Measurements from ENCODE around the gene PPIL1. TPM values are rescaled to one million over a fixed set of nuclear protein-coding genes. Genes with fewer than 3 reads are reported as not detected.

The PPIL1 gene
- total and polyA plus RNA-seq, 2 of the 8 experiments (the other 6 are each of a cell fraction or from before 2014, with no cell fraction given) = 83.7 to 86.5 TPM

DNA sequence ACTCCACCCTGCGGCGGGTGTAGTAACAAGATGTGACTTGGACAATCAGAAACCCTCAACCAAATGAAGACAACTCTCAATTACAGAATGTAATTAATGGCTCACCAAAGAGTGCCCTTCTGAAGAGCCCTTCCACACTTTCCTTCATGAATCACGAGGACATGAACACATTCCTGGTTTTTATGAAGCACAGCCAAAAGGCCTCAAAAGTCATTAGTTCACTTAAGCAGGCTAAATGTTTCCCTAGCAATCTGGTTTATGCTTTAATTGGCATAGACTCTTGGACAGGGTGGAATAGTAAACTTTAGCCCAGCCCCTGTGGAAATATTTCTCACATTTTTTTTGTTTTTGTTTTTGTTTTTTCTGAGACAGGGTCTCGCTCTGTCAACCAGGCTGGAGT is 55.8 kb downstream of the PPIL1 start:
- 95% methylated on average over 4 of the region's 4 CpGs; no CpG with 5 or more reads in 1 of the 2 experiments for WGBS, 2 experiments (ENCODE audit: extremely low coverage in 1 of 2, insufficient coverage in 1 of 2, insufficient read length in 1 of 2, insufficient replicate concordance in 2 of 2, low coverage in 1 of 2, low lambda C conversion rate in 2 of 2, missing lambda C conversion rate in 1 of 2)
- Histone ChIP-seq H4K20me1 (replicated peaks in 1 of 2; ENCODE audit: control insufficient read depth in 1 of 2, insufficient read depth in 2 of 2, low read length in 2 of 2) (no peaks in the 10 kb centered on the region), H3K23me2 (ENCODE audit: low read depth, low read length) (no peaks in the 10 kb centered on the region), H3K4me3 (ENCODE audit: extremely low read depth in 1 of 4, insufficient read depth in 2 of 4, low read depth in 3 of 4, low read length in 4 of 4) (no peak overlapping the region), H3K56ac (replicated peaks; ENCODE audit: insufficient read length, low read depth, low read length) (no peak overlapping the region), H3K18ac (ENCODE audit: extremely low read depth, low read length) (no peak overlapping the region), H3K27ac (ENCODE audit: low read depth, low read length) (no peak overlapping the region), H2BK120ac (replicated peaks; ENCODE audit: low read depth, low read length) (no peak overlapping the region), H3K4ac (replicated peaks; ENCODE audit: insufficient read length, low read depth, low read length) (no peak overlapping the region), H2AFZ (ENCODE audit: low read length) (no peak overlapping the region), H2BK20ac (ENCODE audit: low read length) (no peak overlapping the region), H2BK5ac (ENCODE audit: low read depth, low read length) (no peak overlapping the region), H4K91ac (replicated peaks; ENCODE audit: insufficient read length, low read length) (no peak overlapping the region), H2BK15ac (ENCODE audit: low read length) (no peak overlapping the region), H3K4me2 (ENCODE audit: insufficient read depth in 1 of 2, low read depth in 2 of 2, low read length in 2 of 2) (no peak overlapping the region), H3K23ac (ENCODE audit: insufficient read length) (no peak overlapping the region), H3K36me3 (ENCODE audit: control insufficient read depth in 2 of 4, insufficient read depth in 4 of 4, low read length in 3 of 4) (no peaks in the 10 kb centered on the region), H3K27me3 (replicated peaks in 1 of 4; ENCODE audit: control insufficient read depth in 3 of 4, extremely low read depth in 1 of 4, insufficient read depth in 3 of 4, low read length in 3 of 4) (no peaks in the 10 kb centered on the region; a peak in 1 of 7 replicates), H3K4me1 (replicated peaks in 1 of 4; ENCODE audit: control insufficient read depth in 3 of 4, insufficient read depth in 4 of 4, low read length in 3 of 4) (peaks cover 0 to 9% (median 2%) of the 10 kb centered on the region in 4 experiments; a peak in 4 of 7 replicates), H3K79me2 (ENCODE audit: control insufficient read depth in 1 of 2, insufficient read depth in 2 of 2, low read length in 2 of 2) (no peaks in the 10 kb centered on the region), H4K5ac (ENCODE audit: insufficient read length, low read depth, low read length) (no peak overlapping the region), H3K9me3 (ENCODE audit: insufficient read depth in 2 of 2, low read depth in 1 of 2, low read length in 1 of 2) (no peaks in the 10 kb centered on the region), H4K8ac (ENCODE audit: extremely low read depth, insufficient read depth, low read length) (no peak overlapping the region), H2BK12ac (ENCODE audit: low read depth, low read length) (no peak overlapping the region), H2AK5ac (ENCODE audit: low read depth, low read length) (no peak overlapping the region), H3K9ac (replicated peaks in 1 of 4; ENCODE audit: extremely low read depth in 1 of 4, low read depth in 3 of 4, low read length in 3 of 4) (no peak overlapping the region), H3K79me1 (ENCODE audit: low read depth, low read length) (no peaks in the 10 kb centered on the region), H3K14ac (ENCODE audit: insufficient read length) (no peak overlapping the region)
- CTCF ChIA-PET (ENCODE audit: partially characterized antibody) = interaction anchor here (1.4 kb wide), 1 partner anchor 199 kb away, joined by 3 read pairs; no protein-coding TSS in a partner anchor
- FAIRE-seq (no peak), DNase-seq (ENCODE audit: low read depth in 1 of 2, low spot score in 2 of 2) (no peak)
- POLR2A ChIA-PET (ENCODE audit: partially characterized antibody) = no interaction called here
- TF ChIP-seq HDAC2 (IDR thresholded peaks at IDR 0.05; ENCODE audit: borderline replicate concordance in 1 of 2, low read depth in 2 of 2, low read length in 2 of 2) (no peak), CTBP2 (IDR thresholded peaks at IDR 0.05; ENCODE audit: borderline replicate concordance, insufficient read depth, insufficient read length, low read length) (no peak), SP2 (IDR thresholded peaks at IDR 0.05; ENCODE audit: low read length) (no peak), CHD2 (IDR thresholded peaks at IDR 0.05; ENCODE audit: low read length) (no peak), RFX5 (IDR thresholded peaks at IDR 0.05; ENCODE audit: borderline replicate concordance, low read depth, low read length) (no peak), SIN3A (conservative IDR thresholded peaks at IDR 0.05 in 1 of 2, IDR thresholded peaks at IDR 0.05 in 1 of 2; ENCODE audit: low read depth in 1 of 2, low read length in 2 of 2) (no peak), KDM5A (IDR thresholded peaks at IDR 0.05; ENCODE audit: low read length) (no peak), CEBPB (IDR thresholded peaks at IDR 0.05; ENCODE audit: low read depth, low read length) (no peak), NRF1 (IDR thresholded peaks at IDR 0.05; ENCODE audit: low read depth, low read length) (no peak), ASH2L (IDR thresholded peaks at IDR 0.05; ENCODE audit: low read length) (no peak), SIX5 (IDR thresholded peaks at IDR 0.05; ENCODE audit: low read depth, low read length) (no peak)
- TF ChIP-seq, protein P1, sequence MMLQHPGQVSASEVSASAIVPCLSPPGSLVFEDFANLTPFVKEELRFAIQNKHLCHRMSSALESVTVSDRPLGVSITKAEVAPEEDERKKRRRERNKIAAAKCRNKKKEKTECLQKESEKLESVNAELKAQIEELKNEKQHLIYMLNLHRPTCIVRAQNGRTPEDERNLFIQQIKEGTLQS (IDR thresholded peaks at IDR 0.05; ENCODE audit: insufficient read depth, low read depth, low read length) = no peak
